HG03095 (cell line): ENCODE results near the gene SPATS2.
A peak's percentile ranks its signal among the peaks of the same experiment; 100 is the strongest.
"Not testable (repeated sequence)": the region's sequence is repeated elsewhere in the genome, so short reads cannot be mapped to it uniquely, and the experiment has no call there.

ENCODE experiments used
- ATAC-seq: cut with Tn5 transposase; IDR thresholded peaks from one replicate; pipeline ENCODE4 v1.9.1; 2021; ENCODE audit warnings: moderate library complexity; ENCODE audit not compliant: unreplicated experiment

SPATS2 gene

GRCh38 chr12:49403971-49404450 is 36.7 kb downstream of the SPATS2 start:
- no peak for ATAC-seq

- no peak for ATAC-seq
Observed at GRCh38 chr12:49404956-49405355, 37.7 kb downstream of the SPATS2 start.

GRCh38 chr12:49410818-49411217 is 43.6 kb downstream of the SPATS2 start:
- ATAC-seq: no peak

GRCh38 chr12:49413010-49413409 is 45.7 kb downstream of the SPATS2 start:
- no peak for ATAC-seq

- ATAC-seq: no peak
Observed at GRCh38 chr12:49413796-49414195, 46.5 kb downstream of the SPATS2 start.

GRCh38 chr12:49414364-49414763 is 47.1 kb downstream of the SPATS2 start:
- no peak for ATAC-seq

GRCh38 chr12:49415521-49415970 is 48.3 kb downstream of the SPATS2 start:
- no peak for ATAC-seq

GRCh38 chr12:49416892-49417291 is 49.6 kb downstream of the SPATS2 start:
- ATAC-seq: no peak

- ATAC-seq: no peak
Observed at GRCh38 chr12:49417558-49417957, 50.3 kb downstream of the SPATS2 start.

- no peak for ATAC-seq
Observed at GRCh38 chr12:49420556-49420955, 53.3 kb downstream of the SPATS2 start.

GRCh38 chr12:49422114-49422513 is 54.9 kb downstream of the SPATS2 start:
- no peak for ATAC-seq

GRCh38 chr12:49428793-49429192 is 61.5 kb downstream of the SPATS2 start:
- no peak for ATAC-seq

GRCh38 chr12:49432616-49433015 is 65.4 kb downstream of the SPATS2 start:
- ATAC-seq: no peak

GRCh38 chr12:49436799-49437198 is 69.5 kb downstream of the SPATS2 start:
- ATAC-seq: not testable (repeated sequence)

- ATAC-seq: no peak
Observed at GRCh38 chr12:49439042-49439441, 71.8 kb downstream of the SPATS2 start.

GRCh38 chr12:49440035-49440434 is 72.8 kb downstream of the SPATS2 start:
- ATAC-seq: no peak

GRCh38 chr12:49442915-49443314 is 75.7 kb downstream of the SPATS2 start:
- ATAC-seq: no peak

GRCh38 chr12:49446571-49446970 is 79.3 kb downstream of the SPATS2 start:
- ATAC-seq: no peak

GRCh38 chr12:49448858-49449257 is 81.6 kb downstream of the SPATS2 start:
- no peak for ATAC-seq

- ATAC-seq: peak; percentile 90
Observed at GRCh38 chr12:49451468-49452259, 84.4 kb downstream of the SPATS2 start.

GRCh38 chr12:49455501-49455900 is 88.2 kb downstream of the SPATS2 start:
- no peak for ATAC-seq

- no peak for ATAC-seq
Observed at GRCh38 chr12:49456131-49456679, 88.9 kb downstream of the SPATS2 start.
